Natural killer cell treated with Interleukin-12 subunit alpha and Interleukin-12 subunit beta and Interleukin-15 and Interleukin-18, amount 100 ng/mL, for 72 hours (primary cell): ENCODE data around the gene INS. TPM values are rescaled to one million over a fixed set of nuclear protein-coding genes. Genes with fewer than 3 reads are reported as not detected.

Experiments
- ATAC-seq, 2 donors: fragments of 150-1000 bp; cut with Tn5 transposase in 1 of 2; sonication (Bioruptor Pico), chemical (Tn5 transposase) in 1 of 2; 2 replicates each; pipeline ENCODE4 v1.10.0; 2021
- DNase-seq: peaks from one replicate; pipeline ENCODE4 v3.0.0; 2022; ENCODE audit warnings: low spot score
- H3K27ac Mint-ChIP-seq, 2 donors: 1 replicate in 1 of 2; 2 replicates in 1 of 2; pipeline ENCODE4 v1.8.0; 2022; ENCODE audit warnings: mixed read lengths in 2 of 2, mild to moderate bottlenecking in 1 of 2, moderate library complexity in 1 of 2
- H3K27me3 Mint-ChIP-seq, 2 donors: 1 replicate in 1 of 2; 2 replicates in 1 of 2; pipeline ENCODE4 v1.8.0; 2022; ENCODE audit warnings: mixed read lengths in 2 of 2
- H3K36me3 Mint-ChIP-seq: one replicate; pipeline ENCODE4 v1.8.0; 2022; ENCODE audit warnings: mixed read lengths
- H3K4me1 Mint-ChIP-seq, 2 donors: 1 replicate in 1 of 2; 2 replicates in 1 of 2; pipeline ENCODE4 v1.8.0; 2022; ENCODE audit warnings: low read depth in 2 of 2, mixed read lengths in 2 of 2, mild to moderate bottlenecking in 1 of 2
- H3K4me3 Mint-ChIP-seq: one replicate; pipeline ENCODE4 v1.8.0; 2022; ENCODE audit warnings: mixed read lengths
- H3K9me3 Mint-ChIP-seq: 2 replicates; pipeline ENCODE4 v1.8.0; 2022; ENCODE audit warnings: mixed read lengths
- total RNA-seq, 2 donors: library from RNA; stranded (reverse); gene quantifications; one replicate each; pipeline ENCODE4 v1.2.3, GENCODE V29; 2022

INS gene
- total RNA-seq, 2 donors from 2014 or later: not detected

- ATAC-seq: no peak
- peak; percentile 59 for DNase-seq
- Mint-ChIP-seq H3K9me3 (no peaks in the 10 kb centered on the region), H3K4me1 (peaks cover 0 to 6% of the 10 kb centered on the region in 2 donors), H3K27ac (no peak overlapping the region), H3K36me3 (no peaks in the 10 kb centered on the region), H3K4me3 (no peak overlapping the region), H3K27me3 (no peaks in the 10 kb centered on the region)
Measured at GRCh38 chr11:2202900-2203439, 42.0 kb upstream of the INS start.

- peak; percentile 57 for DNase-seq
- Mint-ChIP-seq H3K9me3 (no peaks in the 10 kb centered on the region), H3K27me3 (no peaks in the 10 kb centered on the region), H3K4me3 (no peak overlapping the region), H3K4me1 (peaks cover 0 to 7% of the 10 kb centered on the region in 2 donors), H3K27ac (no peak overlapping the region), H3K36me3 (no peaks in the 10 kb centered on the region)
- no peak for ATAC-seq
Measured at GRCh38 chr11:2202071-2202899, 41.3 kb upstream of the INS start.

DNA sequence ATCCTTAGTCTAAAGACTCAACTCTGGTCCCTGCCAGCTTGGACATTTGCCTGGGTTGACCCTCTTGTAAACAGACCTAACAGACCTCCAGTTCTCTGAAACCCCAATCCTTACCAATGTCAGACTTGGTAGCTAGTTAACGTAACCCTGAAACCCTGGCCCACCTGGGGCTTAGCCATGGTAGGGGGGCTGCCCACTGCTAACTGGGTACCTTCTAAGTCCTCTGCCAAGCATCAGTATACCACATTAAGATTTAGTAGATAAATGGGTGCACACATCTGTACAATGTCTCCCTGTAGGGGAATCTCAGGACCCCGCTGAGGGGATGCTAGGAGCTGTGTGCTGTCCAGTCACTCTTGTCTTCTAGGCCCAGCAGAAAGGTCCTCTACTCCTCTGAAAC is 40.5 kb upstream of the INS start:
- no peaks in the 10 kb centered on the region for H3K36me3 Mint-ChIP-seq
- peaks cover 6% of the 10 kb centered on the region in 2 donors for H3K27me3 Mint-ChIP-seq
- H3K9me3 Mint-ChIP-seq: no peaks in the 10 kb centered on the region
- no peak for DNase-seq
- no peak for ATAC-seq
- peaks cover 7 to 14% of the 10 kb centered on the region in 2 donors for H3K4me1 Mint-ChIP-seq
- H3K27ac Mint-ChIP-seq: no peak overlapping the region
- H3K4me3 Mint-ChIP-seq: no peak overlapping the region

DNA sequence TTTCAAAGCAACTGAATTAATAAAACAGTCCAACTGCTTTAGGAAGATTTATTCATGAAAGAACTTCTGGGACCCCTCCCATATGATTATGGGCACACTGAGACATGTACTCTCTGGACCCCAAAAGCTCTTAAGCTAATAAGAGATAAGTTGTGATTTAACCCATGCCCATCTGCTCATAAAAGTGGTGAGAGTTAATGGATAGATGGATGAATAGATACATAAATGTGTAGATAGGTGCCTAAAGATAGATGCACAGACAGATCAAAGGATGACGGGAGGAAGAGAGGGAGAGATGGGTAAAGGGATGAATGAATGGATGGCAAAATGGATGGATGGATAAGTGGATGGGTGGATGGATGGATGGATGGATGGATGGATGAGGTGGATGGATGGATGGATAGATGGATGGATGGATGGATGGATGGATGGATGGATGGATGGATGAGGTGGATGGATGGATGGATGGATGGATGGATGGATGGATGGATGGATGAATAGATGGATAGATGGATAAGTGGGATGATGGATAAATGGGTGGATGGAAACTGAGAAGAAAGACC is 40.0 kb upstream of the INS start:
- DNase-seq (no peak), ATAC-seq (no peak)
- H3K4me3 Mint-ChIP-seq: no peak overlapping the region
- H3K27me3 Mint-ChIP-seq: peaks cover 11% of the 10 kb centered on the region in 2 donors
- H3K9me3 Mint-ChIP-seq: no peaks in the 10 kb centered on the region
- peaks cover 12 to 19% of the 10 kb centered on the region in 2 donors for H3K4me1 Mint-ChIP-seq
- H3K27ac Mint-ChIP-seq: no peak overlapping the region
- H3K36me3 Mint-ChIP-seq: no peaks in the 10 kb centered on the region

- Mint-ChIP-seq H3K27me3 (peaks cover 12 to 14% of the 10 kb centered on the region in 2 donors), H3K36me3 (no peaks in the 10 kb centered on the region)
- ATAC-seq: no peak
Measured at GRCh38 chr11:2200536-2200935, 39.5 kb upstream of the INS start.

GRCh38 chr11:2199466-2200341 is 38.7 kb upstream of the INS start:
- H3K4me3 Mint-ChIP-seq: no peak overlapping the region

More at GRCh38 chr11:2200536-2200935, 39.5 kb upstream of the INS start:
- Mint-ChIP-seq H3K27ac (no peak overlapping the region), H3K9me3 (no peaks in the 10 kb centered on the region), H3K4me3 (no peak overlapping the region), H3K4me1 (peaks cover 13 to 20% of the 10 kb centered on the region in 2 donors)
- no peak for DNase-seq

DNA sequence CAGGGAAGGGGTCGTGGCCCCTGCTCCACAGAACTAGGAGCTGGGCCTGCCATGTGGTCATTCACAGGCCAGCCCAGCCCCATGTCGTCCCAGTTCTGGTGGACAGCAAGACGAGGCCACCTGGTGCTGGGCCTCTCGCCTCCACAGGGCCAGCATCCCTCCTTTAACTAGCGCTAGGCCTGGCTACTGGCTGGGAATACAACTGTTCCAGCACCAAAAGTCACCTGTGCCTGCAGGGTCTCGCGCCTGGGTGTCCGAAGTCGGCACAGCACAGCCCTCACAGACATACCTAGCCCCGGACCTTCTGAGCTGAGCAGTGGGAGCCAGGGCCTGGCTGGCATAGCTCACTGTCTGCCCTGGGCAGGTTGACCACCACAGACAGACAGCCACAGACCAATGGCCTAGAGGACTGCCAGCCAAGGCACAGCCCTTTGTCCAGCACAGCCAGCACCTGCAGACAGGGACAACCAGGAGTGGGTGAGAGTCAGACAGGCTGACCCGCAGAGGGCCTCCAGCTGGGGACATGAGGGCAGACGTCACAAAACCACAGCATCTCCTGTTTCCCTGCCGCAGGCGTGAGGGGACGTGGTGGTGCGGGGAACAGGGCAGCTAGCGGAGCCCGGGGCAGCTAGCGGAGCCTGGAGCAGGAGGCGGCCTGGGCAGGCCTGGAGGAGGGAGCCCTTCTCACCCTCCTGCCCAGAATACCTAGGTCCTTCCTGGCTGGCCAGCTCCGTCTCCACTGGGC is 37.8 kb upstream of the INS start:
- DNase-seq: no peak
- Mint-ChIP-seq H3K4me1 (peaks cover 13 to 20% of the 10 kb centered on the region in 2 donors), H3K27me3 (peaks cover 12 to 14% of the 10 kb centered on the region in 2 donors), H3K9me3 (no peaks in the 10 kb centered on the region), H3K36me3 (no peaks in the 10 kb centered on the region), H3K27ac (no peak overlapping the region), H3K4me3 (no peak overlapping the region)
- ATAC-seq: no peak

More at GRCh38 chr11:2199466-2200341, 38.7 kb upstream of the INS start:
- no peaks in the 10 kb centered on the region for H3K9me3 Mint-ChIP-seq
- peaks cover 13 to 20% of the 10 kb centered on the region in 2 donors for H3K4me1 Mint-ChIP-seq
- DNase-seq (no peak), ATAC-seq (no peak)
- H3K27me3 Mint-ChIP-seq: peaks cover 12 to 14% of the 10 kb centered on the region in 2 donors
- no peak overlapping the region for H3K27ac Mint-ChIP-seq
- H3K36me3 Mint-ChIP-seq: no peaks in the 10 kb centered on the region

DNA sequence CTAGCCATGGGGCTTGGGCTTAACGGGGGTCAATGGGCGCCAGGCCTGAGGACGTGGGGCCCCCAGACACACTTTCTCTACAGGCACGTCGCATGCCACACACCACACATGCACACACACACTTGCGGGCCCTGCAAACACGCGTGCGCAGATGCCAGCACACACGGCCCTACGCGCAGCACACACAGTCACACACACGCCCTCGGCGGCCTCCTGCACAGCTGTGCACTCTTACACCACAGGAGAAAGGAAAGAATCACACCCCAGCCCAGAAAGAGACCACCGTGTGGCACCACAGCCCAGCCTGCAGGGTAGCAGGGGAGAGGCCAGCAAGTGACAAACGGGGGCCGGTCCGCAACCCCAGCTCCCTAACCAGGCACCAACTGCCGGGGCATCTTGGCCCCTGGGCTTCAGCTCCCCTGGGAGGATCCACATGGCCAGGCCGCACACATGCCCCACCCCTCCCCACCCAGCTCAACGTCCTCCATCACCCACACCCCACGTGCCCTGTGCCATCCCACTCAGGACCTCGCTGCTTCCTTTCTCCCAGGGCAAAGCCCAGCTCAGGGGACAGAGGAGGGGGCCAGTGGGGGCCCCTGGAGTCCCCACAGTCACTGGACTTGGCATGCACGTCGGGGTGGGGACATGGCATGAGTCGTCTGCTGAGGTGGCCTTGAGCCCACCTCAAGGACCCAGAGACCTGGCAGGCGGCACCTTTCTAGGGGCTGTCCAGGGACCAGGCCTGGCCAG is 36.9 kb upstream of the INS start:
- peaks cover 12 to 14% of the 10 kb centered on the region in 2 donors for H3K27me3 Mint-ChIP-seq
- DNase-seq (no peak), ATAC-seq (no peak)
- H3K36me3 Mint-ChIP-seq: no peaks in the 10 kb centered on the region
- H3K4me1 Mint-ChIP-seq: peaks cover 13 to 20% of the 10 kb centered on the region in 2 donors
- no peak overlapping the region for H3K27ac Mint-ChIP-seq
- H3K9me3 Mint-ChIP-seq: no peaks in the 10 kb centered on the region
- no peak overlapping the region for H3K4me3 Mint-ChIP-seq

GRCh38 chr11:2196970-2197770 is 36.2 kb upstream of the INS start:
- DNase-seq (peak; percentile 72), ATAC-seq (peak; percentile 77 to 83)
- H3K4me1 Mint-ChIP-seq: peaks cover 13 to 20% of the 10 kb centered on the region in 2 donors
- H3K36me3 Mint-ChIP-seq: no peaks in the 10 kb centered on the region
- H3K27me3 Mint-ChIP-seq: peaks cover 12 to 14% of the 10 kb centered on the region in 2 donors
- H3K27ac Mint-ChIP-seq: no peak overlapping the region
- H3K4me3 Mint-ChIP-seq: no peak overlapping the region
- no peaks in the 10 kb centered on the region for H3K9me3 Mint-ChIP-seq

GRCh38 chr11:2195756-2196088 is 34.7 kb upstream of the INS start:
- no peak for ATAC-seq
- Mint-ChIP-seq H3K4me3 (no peak overlapping the region), H3K36me3 (no peaks in the 10 kb centered on the region), H3K9me3 (no peaks in the 10 kb centered on the region), H3K27ac (no peak overlapping the region), H3K27me3 (peaks cover 15 to 17% of the 10 kb centered on the region in 2 donors), H3K4me1 (peaks cover 13 to 14% of the 10 kb centered on the region in 2 donors)
- no peak for DNase-seq

DNA sequence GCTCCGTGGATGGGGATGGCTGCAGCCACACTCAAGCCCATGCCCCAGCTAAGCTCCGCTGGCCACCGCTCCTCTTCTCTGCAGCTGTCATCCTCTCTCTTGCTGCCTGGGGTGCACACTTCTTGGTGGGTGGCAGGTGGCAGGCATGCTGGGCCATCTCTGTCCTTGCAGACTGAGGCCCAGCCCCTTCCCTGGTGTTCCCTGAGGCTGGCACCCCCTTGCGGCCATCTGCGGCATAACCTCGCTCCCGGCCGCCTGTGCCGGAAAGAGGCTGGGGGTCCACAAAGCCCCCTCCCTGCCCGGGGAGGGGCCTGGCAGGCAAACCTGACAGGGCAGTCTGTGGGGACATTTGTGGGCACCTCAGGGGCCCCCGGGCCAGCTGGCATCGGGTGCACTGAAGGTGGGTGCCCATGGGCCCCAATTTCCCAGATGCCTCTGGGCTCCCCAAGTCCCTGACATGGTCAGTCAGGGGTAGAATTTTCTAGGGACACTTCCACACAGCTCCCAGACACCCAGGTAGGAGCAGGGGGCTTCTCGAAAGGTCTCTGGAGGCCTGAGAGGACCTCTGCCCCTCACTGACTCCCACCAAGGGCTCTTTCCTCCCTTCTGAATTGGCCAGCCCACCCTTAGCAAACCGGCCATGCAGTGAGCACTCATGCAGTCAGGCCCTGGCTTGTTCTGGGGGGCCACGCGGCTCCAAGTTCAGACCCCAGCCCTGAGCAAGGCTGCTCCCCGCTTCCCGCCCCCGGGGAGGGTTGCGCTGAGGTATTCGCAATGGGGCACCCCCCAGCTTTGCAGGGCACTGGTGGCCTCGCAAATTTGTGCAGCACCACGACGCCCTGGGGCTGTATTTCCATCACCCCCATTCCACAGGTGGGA is 34.1 kb upstream of the INS start:
- no peak for DNase-seq
- Mint-ChIP-seq H3K27me3 (peaks cover 18 to 20% of the 10 kb centered on the region in 2 donors), H3K4me3 (no peak overlapping the region), H3K36me3 (no peaks in the 10 kb centered on the region), H3K4me1 (peaks cover 13 to 14% of the 10 kb centered on the region in 2 donors), H3K9me3 (no peaks in the 10 kb centered on the region), H3K27ac (no peak overlapping the region)
- ATAC-seq: no peak
